MCF 10A (cell line): ENCODE data around the gene UBL3. TPM values are rescaled to one million over a fixed set of nuclear protein-coding genes. Genes with fewer than 3 reads are reported as not detected.
A peak's percentile ranks its signal among the peaks of the same experiment; 100 is the strongest.

Experiments used
- BruUV-seq: library from RNA; stranded (reverse); fragments of 400-500 nt; replicated peaks from 2 replicates; lab custom pipeline; 2021; lab: Mats Ljungman, UMichigan
- CTCF ChIA-PET: fragments of 300-600 bp; sonication (Branson Sonifier 250); formaldehyde crosslinking; extraction: SDS; loops from one replicate; lab custom pipeline; 2021; ENCODE audit warnings: antibody characterized with exemption, inconsistent platforms; lab: Yijun Ruan, JAX
- POLR2A ChIA-PET: fragments of 300-600, 350-650 bp; sonication (Branson Sonifier 250); formaldehyde crosslinking; extraction: SDS; loops from one replicate; lab custom pipeline; 2020; ENCODE audit warnings: antibody characterized with exemption, inconsistent platforms; lab: Yijun Ruan, JAX
- DNase-seq: peaks from one replicate; pipeline ENCODE4 v3.0.0-alpha.2; 2018; ENCODE audit not compliant: unreplicated experiment
- H3K27ac Mint-ChIP-seq: one replicate; pipeline ENCODE4 v1.8.0; 2022; ENCODE audit warnings: mild to moderate bottlenecking, low read depth, mixed read lengths; ENCODE audit not compliant: unreplicated experiment
- H3K27me3 Mint-ChIP-seq: one replicate; pipeline ENCODE4 v1.8.0; 2022; ENCODE audit warnings: mixed read lengths; ENCODE audit not compliant: insufficient read depth, unreplicated experiment
- H3K36me3 Mint-ChIP-seq: one replicate; pipeline ENCODE4 v1.8.0; 2022; ENCODE audit warnings: mild to moderate bottlenecking, moderate library complexity, mixed read lengths; ENCODE audit not compliant: insufficient read depth, unreplicated experiment
- H3K4me1 Mint-ChIP-seq: one replicate; pipeline ENCODE4 v1.8.0; 2022; ENCODE audit warnings: mixed read lengths; ENCODE audit not compliant: insufficient read depth, unreplicated experiment
- H3K4me3 Mint-ChIP-seq: one replicate; pipeline ENCODE4 v1.8.0; 2022; ENCODE audit warnings: mild to moderate bottlenecking, moderate library complexity, mixed read lengths; ENCODE audit not compliant: unreplicated experiment
- H3K9me3 Mint-ChIP-seq: one replicate; pipeline ENCODE4 v1.8.0; 2022; ENCODE audit warnings: mixed read lengths; ENCODE audit not compliant: unreplicated experiment
- intact Hi-C: fragments of 100-400 bp; cut with micrococcal nuclease; formaldehyde crosslinking; loops from 2 replicates; pipeline ENCODE4 v1.14.1; 2022
- total RNA-seq: library from RNA; stranded (reverse); gene quantifications from 2 replicates; pipeline ENCODE4 v1.2.3, GENCODE V29; 2022
- TF ChIP-seq, protein P1 (sequence below): fragments of 200-600 bp; IDR thresholded peaks from one replicate; pipeline ENCODE4 v1.8.0; 2022; ENCODE audit warnings: antibody characterized with exemption, mild to moderate bottlenecking; ENCODE audit not compliant: unreplicated experiment

UBL3 gene
- total RNA-seq, 1 experiment from 2014 or later = 18.2 TPM

DNA sequence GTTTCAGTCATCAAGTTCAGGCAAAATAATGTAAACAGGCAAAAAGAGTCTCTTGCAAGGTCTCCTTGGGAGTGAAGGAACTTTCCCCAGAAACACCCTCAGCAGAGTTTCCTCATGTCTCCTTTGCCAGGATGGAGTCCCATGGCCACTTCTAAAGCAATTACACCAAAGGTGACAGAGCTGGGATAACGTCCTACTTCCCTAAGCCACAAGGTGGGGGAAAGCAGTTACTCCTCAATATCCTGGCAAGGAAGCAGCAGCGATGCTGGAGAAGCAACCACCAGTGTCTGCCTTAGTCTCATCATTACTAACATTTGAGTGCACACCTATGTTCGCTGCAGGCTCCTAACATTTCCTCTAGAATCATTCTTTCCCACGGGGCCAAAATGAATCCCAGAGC is 88.6 kb downstream of the UBL3 start:
- Mint-ChIP-seq H3K27ac (no peak overlapping the region), H3K4me1 (peaks cover 14% of the 10 kb centered on the region), H3K36me3 (peaks cover 6% of the 10 kb centered on the region), H3K27me3 (no peaks in the 10 kb centered on the region), H3K4me3 (no peak overlapping the region), H3K9me3 (peaks cover 7% of the 10 kb centered on the region)
- no peak for DNase-seq
- intact Hi-C loops = no loop called here
- no TSS peak for BruUV-seq
- CTCF ChIA-PET = interaction anchor here (1.7 kb wide), 1 partner anchor 9 kb away, joined by 8 read pairs; no protein-coding TSS in a partner anchor
- POLR2A ChIA-PET = interaction anchor here (0.6 to 1.1 kb wide), 3 partner anchors 9 to 354 kb away, joined by 3 read pairs; no protein-coding TSS in a partner anchor
- TF ChIP-seq, protein P1, sequence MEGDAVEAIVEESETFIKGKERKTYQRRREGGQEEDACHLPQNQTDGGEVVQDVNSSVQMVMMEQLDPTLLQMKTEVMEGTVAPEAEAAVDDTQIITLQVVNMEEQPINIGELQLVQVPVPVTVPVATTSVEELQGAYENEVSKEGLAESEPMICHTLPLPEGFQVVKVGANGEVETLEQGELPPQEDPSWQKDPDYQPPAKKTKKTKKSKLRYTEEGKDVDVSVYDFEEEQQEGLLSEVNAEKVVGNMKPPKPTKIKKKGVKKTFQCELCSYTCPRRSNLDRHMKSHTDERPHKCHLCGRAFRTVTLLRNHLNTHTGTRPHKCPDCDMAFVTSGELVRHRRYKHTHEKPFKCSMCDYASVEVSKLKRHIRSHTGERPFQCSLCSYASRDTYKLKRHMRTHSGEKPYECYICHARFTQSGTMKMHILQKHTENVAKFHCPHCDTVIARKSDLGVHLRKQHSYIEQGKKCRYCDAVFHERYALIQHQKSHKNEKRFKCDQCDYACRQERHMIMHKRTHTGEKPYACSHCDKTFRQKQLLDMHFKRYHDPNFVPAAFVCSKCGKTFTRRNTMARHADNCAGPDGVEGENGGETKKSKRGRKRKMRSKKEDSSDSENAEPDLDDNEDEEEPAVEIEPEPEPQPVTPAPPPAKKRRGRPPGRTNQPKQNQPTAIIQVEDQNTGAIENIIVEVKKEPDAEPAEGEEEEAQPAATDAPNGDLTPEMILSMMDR = no peak

DNA sequence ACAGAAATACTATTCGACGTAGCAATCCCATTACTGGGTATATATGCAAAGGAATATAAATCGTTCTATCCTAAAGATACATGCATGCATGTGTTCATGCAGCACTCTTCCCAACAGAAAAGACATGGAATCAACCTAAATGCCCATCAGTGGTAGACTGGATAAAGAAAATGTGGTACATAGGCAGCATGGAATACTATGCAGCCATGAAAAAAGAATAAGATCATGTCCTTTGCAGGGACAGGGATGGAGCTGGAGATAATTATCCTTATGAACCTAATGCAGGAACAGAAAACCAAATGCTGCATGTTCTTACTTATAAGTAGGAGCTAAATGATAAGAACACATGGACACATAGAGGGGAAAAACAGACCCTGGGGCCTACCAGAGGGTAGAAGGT is 89.3 kb downstream of the UBL3 start:
- peaks cover 7% of the 10 kb centered on the region for H3K9me3 Mint-ChIP-seq
- intact Hi-C loops = no loop called here
- TF ChIP-seq, protein P1 = no peak
- H3K27me3 Mint-ChIP-seq = no peaks in the 10 kb centered on the region
- ChIA-PET CTCF (interaction anchor here (1.6 kb wide), 1 partner anchor 20 kb away, joined by 4 read pairs; no protein-coding TSS in a partner anchor), POLR2A (interaction anchor here (0.6 to 1.1 kb wide), 3 partner anchors 9 to 354 kb away, joined by 3 read pairs; no protein-coding TSS in a partner anchor)
- no TSS peak for BruUV-seq
- no peak overlapping the region for H3K4me3 Mint-ChIP-seq
- DNase-seq = no peak
- H3K4me1 Mint-ChIP-seq = peaks cover 14% of the 10 kb centered on the region
- no peaks in the 10 kb centered on the region for H3K36me3 Mint-ChIP-seq
- H3K27ac Mint-ChIP-seq = no peak overlapping the region

DNA sequence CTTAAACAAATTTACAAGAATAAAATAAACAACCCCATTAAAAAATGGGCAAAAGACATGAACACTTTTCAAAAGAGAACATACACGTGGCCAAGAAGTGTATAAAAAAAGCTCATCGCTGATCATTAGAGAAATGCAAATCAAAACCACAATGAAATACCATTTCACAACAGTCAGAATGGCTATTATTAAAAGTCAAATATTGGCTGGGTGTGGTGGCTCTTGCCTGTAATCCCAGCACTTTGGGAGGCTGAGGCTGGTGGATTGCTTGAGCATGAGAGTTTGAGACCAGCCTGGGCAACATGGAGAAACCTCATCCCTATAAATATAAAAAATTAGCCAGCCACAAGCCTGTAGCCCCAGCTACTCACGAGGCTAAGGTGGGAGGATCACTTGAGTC is 89.9 kb downstream of the UBL3 start:
- CTCF ChIA-PET = interaction anchor here (0.6 to 1.6 kb wide), 4 partner anchors 19 to 372 kb away, joined by 3 to 4 read pairs (median 3); no protein-coding TSS in a partner anchor

DNA sequence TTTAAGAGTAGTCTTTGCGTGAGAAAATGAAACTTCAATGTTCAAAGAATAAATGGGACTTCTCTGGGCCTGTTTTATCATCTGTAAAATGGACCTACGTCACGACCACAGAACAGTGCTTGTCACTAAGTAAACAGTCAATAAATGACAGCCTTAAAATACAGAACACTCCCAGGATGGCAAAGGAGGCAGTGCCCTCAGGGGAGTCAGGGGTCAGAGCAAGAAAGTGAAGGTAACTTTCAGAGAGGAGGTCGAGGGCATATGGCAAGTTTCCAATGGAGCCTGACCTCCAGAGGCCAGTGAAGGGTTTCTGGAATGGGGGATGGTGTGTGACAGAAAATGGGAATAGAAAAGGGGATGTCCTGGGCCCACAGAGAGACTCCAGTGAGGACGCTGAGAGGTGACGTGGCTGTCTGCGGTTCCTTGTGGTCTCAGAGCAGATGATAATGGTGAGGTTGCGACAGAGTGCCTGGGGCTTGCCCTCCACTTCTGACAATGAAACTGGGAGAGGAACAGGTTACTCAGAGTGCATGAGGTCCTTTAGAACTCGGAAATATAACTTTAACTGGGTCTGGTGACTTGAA is 91.8 kb downstream of the UBL3 start:
- ChIA-PET CTCF (interaction anchor here (0.6 to 1.6 kb wide), 3 partner anchors 12 to 212 kb away, joined by 3 to 7 read pairs (median 3); no protein-coding TSS in a partner anchor), POLR2A (interaction anchor here (0.6 to 1.2 kb wide), 3 partner anchors 10 to 814 kb away, joined by 3 to 4 read pairs (median 3); no protein-coding TSS in a partner anchor)
- peak; percentile 87 for DNase-seq
- intact Hi-C loops = no loop called here
- H3K4me1 Mint-ChIP-seq = peaks cover 8% of the 10 kb centered on the region
- no peaks in the 10 kb centered on the region for H3K36me3 Mint-ChIP-seq
- H3K27ac Mint-ChIP-seq = peak overlapping the region; percentile 27
- peaks cover 7% of the 10 kb centered on the region for H3K9me3 Mint-ChIP-seq
- no peak overlapping the region for H3K4me3 Mint-ChIP-seq
- TF ChIP-seq, protein P1 = no peak
- H3K27me3 Mint-ChIP-seq = no peaks in the 10 kb centered on the region
- no TSS peak for BruUV-seq

More for the DNA sequence above, 89.9 kb downstream of the UBL3 start:
- Mint-ChIP-seq H3K36me3 (no peaks in the 10 kb centered on the region), H3K4me1 (peaks cover 14% of the 10 kb centered on the region), H3K4me3 (no peak overlapping the region), H3K27ac (no peak overlapping the region), H3K9me3 (peaks cover 7% of the 10 kb centered on the region), H3K27me3 (no peaks in the 10 kb centered on the region)
- TF ChIP-seq, protein P1 = no peak
- intact Hi-C loops = no loop called here
- no TSS peak for BruUV-seq
- DNase-seq = no peak
- POLR2A ChIA-PET = interaction anchor here (0.6 kb wide), 1 partner anchor 14 kb away, joined by 3 read pairs; no protein-coding TSS in a partner anchor
